Right lobe of liver (tissue), 6 donors: Measurements from ENCODE around the gene SELPLG. TPM values are rescaled to one million over a fixed set of nuclear protein-coding genes. Genes with fewer than 3 reads are reported as not detected.
"Not testable (repeated sequence)": the region's sequence is repeated elsewhere in the genome, so short reads cannot be mapped to it uniquely, and the experiment has no call there.

Experiments used
- ATAC-seq, 4 donors: fragments of 200-7000 bp; cut with Tn5 transposase; one replicate each; pipeline ENCODE4 v1.9.1; 2020; ENCODE audit warnings: mild to moderate bottlenecking in 4 of 4, moderate library complexity in 4 of 4
- DNase-seq, 3 donors: peaks; one replicate each; pipeline ENCODE4 v3.0.0-alpha.2; 2020
- H3K27ac ChIP-seq, 3 donors: fragments of 200-600 bp; one replicate each; pipeline ENCODE4 v1.8.0; 2022
- H3K27me3 ChIP-seq, 2 donors: fragments of 200-600 bp; one replicate each; pipeline ENCODE4 v1.8.0; 2022
- H3K36me3 ChIP-seq, 4 donors: fragments of 200-600 bp; sonication (generic) in 1 of 4; one replicate each; pipeline versions ENCODE4 v1.5.1 to v1.8.0; 2017 to 2022; ENCODE audit warnings: control low read depth in 1 of 4
- H3K4me1 ChIP-seq, 4 donors: fragments of 200-600 bp; sonication (generic) in 1 of 4; one replicate each; pipeline versions ENCODE4 v1.5.1 to v1.8.0; 2017 to 2022; ENCODE audit warnings: control low read depth in 1 of 4
- H3K4me3 ChIP-seq, 3 donors: fragments of 200-600 bp; one replicate each; pipeline ENCODE4 v1.8.0; 2022
- H3K9me3 ChIP-seq, 4 donors: fragments of 200-600 bp; sonication (generic) in 1 of 4; one replicate each; pipeline versions ENCODE4 v1.5.1 to v1.8.0; 2017 to 2022; ENCODE audit warnings: control low read depth in 1 of 4
- CTCF ChIP-seq, 4 donors: fragments of 200-600 bp in 3 of 4; fragments of 450-650 bp in 1 of 4; IDR thresholded peaks; one replicate each; pipeline versions ENCODE4 v1.5.1 to v1.8.0; 2016 to 2022; ENCODE audit warnings: antibody characterized with exemption in 4 of 4, mild to moderate bottlenecking in 2 of 4
- POLR2A ChIP-seq: fragments of 450-650 bp; IDR thresholded peaks from one replicate; pipeline ENCODE4 v1.6.1; 2017; ENCODE audit warnings: antibody characterized with exemption, mild to moderate bottlenecking
- WGBS: methylation state at CpG from one replicate; pipeline ENCODE4 v1.1.6; 2018; ENCODE audit warnings: low coverage, low lambda C conversion rate; ENCODE audit not compliant: insufficient coverage; ENCODE audit errors: missing lambda C conversion rate; 5-methylcytosine and 5-hydroxymethylcytosine counted together
- intact Hi-C, 2 donors: fragments of 100-400 bp; cut with DNase I; formaldehyde crosslinking; loops; one replicate each; pipeline versions ENCODE4 v1.11.2 to v1.14.1; 2022
- total RNA-seq, 6 experiments: library from RNA; depleted of rRNA in 2 of 6; stranded (reverse); fragments of >200 nt in 2 of 6; fragmentation: NEBNext Ultra II Directional in 3 of 6; extraction: Animal tissue kit (Norgen Biotek cat#: 25700) in 3 of 6; gene quantifications; one replicate each; pipeline versions ENCODE4 v1.1.0 to v1.2.4, GENCODE V29; 2016 to 2023
- donor health status: DM: no; HTN: yes; CAD: no.
- donor health status: DM: no; HTN: no; CAD: no.
- donor health status: DM: no; HTN: no; CAD: no.
- donor health status: DM: no; HTN: yes; CAD: no.
- donor health status: DM: no; HTN: yes; CAD: no.

The SELPLG gene
- total RNA-seq, 6 experiments from 2014 or later = 1.5 to 6.0 (median 3.1) TPM

DNA sequence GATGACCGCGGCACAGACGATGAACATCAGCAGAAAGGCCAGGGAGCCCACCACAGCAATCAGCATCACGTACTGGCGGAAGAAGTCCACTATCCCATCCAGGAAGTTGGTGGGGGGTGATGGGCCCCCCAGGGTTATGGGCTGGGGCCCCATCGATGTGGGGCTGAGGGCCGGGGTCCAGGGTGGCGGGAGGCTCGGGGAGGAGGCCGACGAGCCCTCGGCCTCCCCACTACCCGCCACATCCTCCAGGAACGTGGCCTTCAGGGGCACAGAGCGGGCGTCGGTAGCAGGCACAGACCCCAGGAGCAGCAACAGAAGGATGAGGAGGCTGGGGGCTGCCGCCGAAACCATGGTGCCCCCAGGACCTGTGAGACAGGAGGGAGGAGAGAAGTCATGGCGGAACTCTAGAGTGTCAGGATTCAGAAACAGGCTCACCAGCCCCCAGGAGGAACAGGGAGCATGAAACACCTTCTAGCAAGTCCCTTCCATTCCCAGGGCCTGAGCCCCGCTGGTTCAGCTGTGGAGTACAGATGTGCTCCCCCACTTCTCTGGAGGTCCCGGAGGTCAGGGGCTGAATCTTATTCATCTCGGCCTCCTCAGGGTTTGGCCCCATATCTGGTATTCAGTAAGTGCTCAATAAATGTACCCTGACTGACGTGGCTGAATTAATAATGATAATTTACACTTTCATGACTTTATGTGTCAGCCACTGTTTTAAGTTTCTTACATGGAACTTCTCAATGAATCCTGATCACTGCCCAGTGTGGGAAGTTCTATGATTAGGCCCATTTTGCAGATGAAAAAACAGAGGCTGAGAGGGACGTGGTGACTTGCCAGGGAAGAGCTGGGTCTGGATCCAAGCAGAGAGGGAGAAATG is 41.4 kb downstream of the SELPLG start:
- TF ChIP-seq POLR2A (no peak), CTCF (IDR thresholded peaks at IDR 0.05) (no peak)
- Histone ChIP-seq H3K36me3 (no peaks in the 10 kb centered on the region), H3K27me3 (no peaks in the 10 kb centered on the region), H3K4me1 (no peaks in the 10 kb centered on the region), H3K27ac (no peak overlapping the region), H3K9me3 (no peaks in the 10 kb centered on the region), H3K4me3 (no peak overlapping the region)
- ATAC-seq = no peak
- WGBS = 97% methylated on average over 9 of the region's 25 CpGs
- intact Hi-C loops = no loop called here
- peak in 1 of 3 donors; percentile 34 for DNase-seq

DNA sequence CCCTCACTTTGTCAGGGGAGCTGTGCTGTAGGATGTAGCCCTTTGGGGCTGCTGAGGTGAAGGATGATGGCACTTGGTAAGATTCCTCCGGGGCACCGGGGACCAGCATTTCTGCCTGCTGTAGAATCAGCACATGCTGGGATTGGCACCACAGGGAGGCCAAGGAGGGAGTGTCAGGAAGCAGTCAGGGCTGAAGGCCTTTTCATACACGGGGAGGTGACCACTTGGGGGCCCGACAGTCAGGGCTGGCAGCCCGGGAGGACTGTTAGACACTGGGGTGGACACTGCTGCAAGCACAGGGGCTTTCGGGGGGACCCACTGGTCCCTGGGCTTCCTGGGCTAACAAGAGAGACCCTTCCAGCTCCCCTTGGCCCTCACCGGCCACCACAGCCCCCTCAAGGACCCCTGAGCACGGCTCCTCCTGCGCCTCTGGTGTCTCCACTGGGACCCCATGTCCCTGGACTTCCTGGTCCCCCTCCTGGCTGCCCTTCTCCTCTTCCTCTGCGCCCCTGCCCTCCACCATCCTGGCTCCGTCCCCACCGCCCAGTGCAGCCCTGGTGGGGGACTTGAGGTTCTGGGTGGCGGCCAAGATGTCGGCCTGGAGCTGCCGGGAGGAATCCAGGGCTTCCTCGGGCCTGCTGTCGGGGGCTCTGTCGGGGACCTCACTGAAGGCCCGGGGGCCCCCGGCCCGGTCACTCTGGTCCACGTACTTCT is 42.3 kb downstream of the SELPLG start:
- intact Hi-C loops = no loop called here
- H3K4me3 ChIP-seq = no peak overlapping the region
- H3K36me3 ChIP-seq = no peaks in the 10 kb centered on the region
- no peak for DNase-seq
- H3K27me3 ChIP-seq = no peaks in the 10 kb centered on the region
- no peaks in the 10 kb centered on the region for H3K9me3 ChIP-seq
- 40% methylated on average over 3 of the region's 22 CpGs for WGBS
- TF ChIP-seq POLR2A (no peak), CTCF (IDR thresholded peaks at IDR 0.05) (no peak)
- no peak for ATAC-seq
- H3K4me1 ChIP-seq = no peaks in the 10 kb centered on the region
- no peak overlapping the region for H3K27ac ChIP-seq

DNA sequence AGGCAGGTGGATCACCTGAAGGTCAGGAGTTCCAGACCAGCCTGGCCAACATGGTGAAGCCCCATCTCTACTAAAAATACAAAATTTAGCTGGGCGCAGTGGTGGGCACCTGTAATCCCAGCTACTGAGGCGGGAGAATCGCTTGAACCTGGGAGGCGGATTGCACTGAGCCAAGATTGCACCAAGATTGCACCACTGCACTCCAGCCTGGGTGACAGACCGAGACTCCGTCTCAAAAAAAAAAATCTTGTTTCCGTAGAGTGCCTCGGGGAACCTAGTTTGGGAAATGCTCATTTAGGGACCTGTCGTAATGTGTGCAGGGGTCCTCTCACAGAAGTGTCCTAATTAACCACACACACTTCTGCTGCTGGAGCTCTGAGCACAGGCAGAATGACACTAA is 43.2 kb downstream of the SELPLG start:
- H3K27ac ChIP-seq, DNase-seq, H3K9me3 ChIP-seq, intact Hi-C loops, H3K27me3 ChIP-seq, H3K4me1 ChIP-seq, ATAC-seq, H3K36me3 ChIP-seq, H3K4me3 ChIP-seq: not testable (repeated sequence)
- WGBS = 87% methylated on average over 9 of the region's 9 CpGs

DNA sequence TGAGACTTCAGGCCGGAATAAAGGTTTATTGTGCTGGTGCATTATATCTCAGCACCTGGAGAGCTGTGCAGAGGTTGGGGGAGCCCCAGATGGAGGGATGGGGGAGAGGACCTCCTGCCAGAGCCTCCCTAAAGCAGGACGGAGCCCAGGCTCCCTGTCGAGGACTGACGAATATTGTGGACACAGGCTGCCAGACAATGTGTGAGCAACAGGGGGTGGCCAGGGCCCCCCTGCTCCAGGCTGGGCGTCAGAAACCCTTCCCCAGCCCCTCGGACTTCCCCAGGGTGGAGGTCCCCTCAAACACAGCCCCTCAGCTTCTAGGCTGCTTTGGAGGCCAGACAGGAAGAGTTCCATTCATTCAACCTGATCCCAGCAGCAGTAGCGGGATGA is 43.9 kb downstream of the SELPLG start:
- 67% methylated on average over 1 of the region's 7 CpGs for WGBS
- no peaks in the 10 kb centered on the region for H3K4me1 ChIP-seq
- no peak overlapping the region for H3K27ac ChIP-seq
- no peak for ATAC-seq
- H3K36me3 ChIP-seq = no peaks in the 10 kb centered on the region
- no peak for DNase-seq
- intact Hi-C loops = no loop called here
- no peaks in the 10 kb centered on the region for H3K9me3 ChIP-seq
- H3K27me3 ChIP-seq = no peaks in the 10 kb centered on the region
- no peak for TF ChIP-seq POLR2A
- no peak overlapping the region for H3K4me3 ChIP-seq

- Histone ChIP-seq H3K9me3 (no peaks in the 10 kb centered on the region), H3K36me3 (no peaks in the 10 kb centered on the region), H3K4me1 (no peaks in the 10 kb centered on the region), H3K4me3 (no peak overlapping the region), H3K27me3 (no peaks in the 10 kb centered on the region), H3K27ac (no peak overlapping the region)
- intact Hi-C loops = no loop called here
- ATAC-seq (no peak), DNase-seq (no peak)
- 46% methylated on average over 5 of the region's 15 CpGs for WGBS
- TF ChIP-seq CTCF (IDR thresholded peaks at IDR 0.05) = no peak
- no peak for TF ChIP-seq POLR2A
These were observed 44.5 kb downstream of the SELPLG start for GRCh38 chr12:108589028-108589839.
